Ishikawa (cell line): ENCODE data around the gene MUC2.

ENCODE experiments used
- CEBPB ChIP-seq: IDR thresholded peaks from 2 replicates; pipeline ENCODE4 v1.6.1; 2012
- CREB1 ChIP-seq: IDR thresholded peaks from 2 replicates; pipeline ENCODE4 v1.6.1; 2012; ENCODE audit warnings: low read depth
- EGR1 ChIP-seq: IDR thresholded peaks from 2 replicates; pipeline ENCODE4 v1.6.1; 2012
- EP300 ChIP-seq: IDR thresholded peaks from 2 replicates; pipeline ENCODE4 v1.6.1; 2012; ENCODE audit warnings: borderline replicate concordance
- FOXM1 ChIP-seq: IDR thresholded peaks from 2 replicates; pipeline ENCODE4 v1.6.1; 2012; ENCODE audit warnings: low read depth, borderline replicate concordance
- MAX ChIP-seq: IDR thresholded peaks from 2 replicates; pipeline ENCODE4 v1.6.1; 2012
- NFIC ChIP-seq: IDR thresholded peaks from 2 replicates; pipeline ENCODE4 v1.6.1; 2012
- RAD21 ChIP-seq: IDR thresholded peaks from 2 replicates; pipeline ENCODE4 v1.6.1; 2012; ENCODE audit warnings: low read depth
- REST ChIP-seq: IDR thresholded peaks from 2 replicates; pipeline ENCODE4 v1.6.1; 2012; ENCODE audit warnings: low read depth, mild to moderate bottlenecking
- TAF1 ChIP-seq: IDR thresholded peaks from 2 replicates; pipeline ENCODE4 v1.6.1; 2012; ENCODE audit warnings: low read depth, mild to moderate bottlenecking
- TCF12 ChIP-seq: IDR thresholded peaks from 2 replicates; pipeline ENCODE4 v1.6.1; 2012; ENCODE audit warnings: low read depth
- TEAD4 ChIP-seq: IDR thresholded peaks from 2 replicates; pipeline ENCODE4 v1.6.1; 2012
- USF1 ChIP-seq: IDR thresholded peaks from 2 replicates; pipeline ENCODE4 v1.6.1; 2012
- YY1 ChIP-seq: IDR thresholded peaks from 2 replicates; pipeline ENCODE4 v1.6.1; 2012; ENCODE audit warnings: low read depth
- ZBTB7A ChIP-seq: IDR thresholded peaks from 2 replicates; pipeline ENCODE4 v1.6.1; 2012; ENCODE audit warnings: low read depth

Gene MUC2

GRCh38 chr11:1064167-1064566 is 10.5 kb upstream of the MUC2 start:
- TF ChIP-seq YY1, result no peak
- TF ChIP-seq ZBTB7A, result no peak
- no peak for TF ChIP-seq TCF12
- no peak for TF ChIP-seq FOXM1
- no peak for TF ChIP-seq MAX
- no peak for TF ChIP-seq CEBPB
- no peak for TF ChIP-seq REST
- TF ChIP-seq USF1, result no peak
- no peak for TF ChIP-seq TEAD4
- no peak for TF ChIP-seq EGR1
- no peak for TF ChIP-seq RAD21
- TF ChIP-seq CREB1, result no peak
- TF ChIP-seq NFIC, result no peak
- TF ChIP-seq TAF1, result no peak
- no peak for TF ChIP-seq EP300

- TF ChIP-seq RAD21 (no peak), TCF12 (no peak)
Measured at GRCh38 chr11:1067812-1068496, 6.7 kb upstream of the MUC2 start.

GRCh38 chr11:1069740-1070139 is 4.9 kb upstream of the MUC2 start:
- TF ChIP-seq YY1 (no peak), FOXM1 (no peak), REST (no peak), TAF1 (no peak), EGR1 (no peak), NFIC (no peak), EP300 (no peak), TCF12 (no peak), CEBPB (no peak), USF1 (no peak), CREB1 (no peak), ZBTB7A (no peak), TEAD4 (no peak), RAD21 (no peak), MAX (no peak)

- TF ChIP-seq MAX (no peak), TEAD4 (no peak), RAD21 (no peak), FOXM1 (no peak), CREB1 (no peak), REST (no peak), CEBPB (no peak), NFIC (no peak), TCF12 (no peak), USF1 (no peak), TAF1 (no peak), EGR1 (no peak), EP300 (no peak)
Measured at GRCh38 chr11:1070594-1071462, 3.8 kb upstream of the MUC2 start.
